ENCODE data around the gene NHLRC2.

Gene NHLRC2

DNA sequence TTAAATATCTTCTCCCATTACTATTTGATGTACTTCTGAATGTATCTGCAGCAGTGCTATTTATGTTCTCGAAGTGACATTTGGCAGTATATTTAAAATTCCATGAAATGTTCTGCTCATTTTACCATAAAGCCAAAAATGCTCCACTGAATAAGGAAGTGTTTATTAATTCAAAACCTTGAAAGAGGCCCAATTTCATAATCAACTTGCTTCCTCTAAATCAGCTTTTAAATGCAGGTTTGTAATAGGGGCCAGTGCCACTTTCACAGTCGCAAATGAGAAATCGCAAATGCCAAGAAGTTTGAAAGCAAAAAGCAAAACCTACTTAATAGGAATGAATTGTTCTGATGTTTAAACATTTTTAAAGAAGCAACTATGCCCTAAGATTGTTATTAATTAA lies 11.4 kb downstream of the NHLRC2 start:
- no peak for DNase-seq (ENCODE audit: low read depth in 2 of 2)

DNA sequence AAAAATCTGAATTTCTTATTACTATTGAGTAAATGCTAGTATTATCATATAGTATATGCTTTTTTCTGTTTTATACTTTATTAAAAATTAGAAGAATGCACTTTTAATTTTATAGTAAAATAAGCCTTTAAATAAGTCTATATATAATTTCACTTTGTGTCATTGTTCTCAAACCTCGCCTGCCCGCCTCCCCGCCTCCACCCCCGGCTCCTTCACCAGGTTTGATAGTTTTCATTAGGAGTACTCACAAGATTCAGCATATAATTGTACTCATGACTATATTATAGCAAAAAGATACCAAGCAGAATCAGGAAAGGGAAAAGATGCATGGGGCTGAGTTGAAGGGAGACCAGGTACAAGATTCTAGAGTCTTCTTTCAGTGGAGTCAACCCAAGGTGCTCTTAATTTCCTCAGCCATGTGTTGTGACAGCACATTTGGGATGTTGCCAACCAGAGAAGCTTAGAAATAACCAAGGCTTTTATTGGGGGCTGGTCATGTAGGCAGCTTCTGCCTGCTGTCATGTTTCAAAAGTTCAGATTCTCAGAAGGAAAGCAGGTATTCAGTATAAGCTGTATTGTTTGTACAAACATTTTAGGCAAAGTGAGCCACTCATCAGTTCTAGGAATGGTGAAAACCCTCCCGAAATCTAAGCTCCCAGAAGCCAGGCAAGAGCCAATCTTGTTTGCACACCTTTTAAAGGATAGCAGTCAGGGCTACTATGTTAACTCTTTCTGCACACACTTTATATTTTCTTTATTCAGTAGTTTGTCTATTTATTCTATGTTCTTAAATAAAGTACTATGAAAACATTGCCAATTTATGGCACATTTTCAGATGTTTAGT lies 12.3 kb downstream of the NHLRC2 start:
- no peak for DNase-seq (ENCODE audit: low read depth in 2 of 2)

DNA sequence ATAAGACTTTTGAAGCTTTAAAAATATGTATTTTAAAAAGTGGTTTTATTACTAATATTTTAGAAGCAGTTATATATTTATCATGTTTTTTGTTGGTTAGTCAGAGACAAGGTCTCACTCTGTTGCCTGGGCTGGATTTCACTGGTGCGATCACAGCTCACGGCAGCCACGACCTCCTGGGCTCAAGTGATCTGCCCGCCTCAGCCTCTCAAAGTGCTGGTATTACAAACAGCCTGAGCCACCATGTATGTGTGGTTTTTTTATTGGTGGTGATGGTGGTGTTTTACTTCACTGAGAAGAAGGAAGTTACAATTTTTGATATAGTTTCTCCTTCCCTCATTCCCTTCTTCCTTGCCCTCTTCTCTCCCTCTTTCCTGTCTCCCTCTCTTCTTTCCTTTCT lies 13.4 kb downstream of the NHLRC2 start:
- DNase-seq (ENCODE audit: low read depth in 2 of 2): no peak

DNA sequence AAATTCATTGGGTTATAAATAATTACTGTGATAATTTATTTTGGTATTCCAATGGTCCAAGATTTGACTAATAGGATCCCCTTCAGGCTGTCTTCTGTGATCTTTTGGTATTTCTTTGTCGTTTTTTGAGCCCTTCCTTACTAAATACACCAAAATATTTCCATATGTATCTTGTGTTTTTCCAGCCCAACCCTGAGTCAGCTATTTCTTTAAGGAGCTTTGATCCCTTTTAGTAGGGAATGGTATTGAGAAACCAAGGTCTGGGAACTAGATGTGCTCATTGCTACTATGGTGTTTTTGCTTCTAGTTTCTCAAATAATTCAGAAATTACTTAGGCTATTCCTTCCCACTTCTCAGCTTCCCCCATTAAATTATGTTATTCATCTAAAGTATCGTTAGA lies 15.3 kb downstream of the NHLRC2 start:
- no peak for DNase-seq (ENCODE audit: low read depth in 2 of 2)

DNA sequence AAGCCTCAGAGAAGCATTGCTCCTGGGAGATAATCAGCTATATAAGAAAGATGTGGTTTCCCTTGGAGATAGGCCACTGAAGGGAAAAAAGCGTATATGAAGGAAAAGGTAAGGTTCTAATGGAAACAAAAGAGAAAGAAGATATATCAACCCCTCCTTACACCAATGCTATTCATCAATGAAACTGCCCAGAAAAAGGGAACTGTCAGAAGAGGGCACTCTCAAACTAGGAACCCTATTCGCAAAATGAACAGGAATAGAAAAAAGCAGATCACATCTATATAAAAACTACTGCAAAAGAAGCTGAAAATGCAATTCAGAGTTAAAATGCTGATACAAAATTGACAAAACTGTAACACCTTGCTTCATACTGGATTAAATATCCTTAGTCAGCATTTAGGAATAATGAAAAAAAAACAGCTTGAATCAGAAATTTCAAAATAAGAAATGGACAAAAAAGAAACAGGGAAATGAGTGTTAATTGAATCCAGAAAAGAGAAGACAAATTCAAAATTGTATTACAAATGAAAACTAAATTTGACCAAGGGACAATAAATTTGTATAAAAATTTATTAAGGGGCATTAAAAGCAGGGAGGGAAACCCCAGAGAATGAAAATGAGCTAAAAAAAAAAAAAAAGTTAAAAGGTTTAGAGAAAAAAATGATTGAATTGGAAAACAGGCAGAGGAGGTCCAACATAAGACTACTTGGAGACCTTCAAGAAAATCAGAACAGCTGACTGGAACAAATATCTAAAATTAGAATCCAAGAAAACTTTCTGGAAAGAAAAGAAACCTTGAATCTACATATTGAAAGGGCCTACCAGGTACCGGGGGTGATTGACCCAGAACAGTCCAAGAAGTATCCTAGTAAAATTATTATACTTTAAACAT lies 17.9 kb downstream of the NHLRC2 start:
- no peak for DNase-seq (ENCODE audit: low read depth in 2 of 2)

DNA sequence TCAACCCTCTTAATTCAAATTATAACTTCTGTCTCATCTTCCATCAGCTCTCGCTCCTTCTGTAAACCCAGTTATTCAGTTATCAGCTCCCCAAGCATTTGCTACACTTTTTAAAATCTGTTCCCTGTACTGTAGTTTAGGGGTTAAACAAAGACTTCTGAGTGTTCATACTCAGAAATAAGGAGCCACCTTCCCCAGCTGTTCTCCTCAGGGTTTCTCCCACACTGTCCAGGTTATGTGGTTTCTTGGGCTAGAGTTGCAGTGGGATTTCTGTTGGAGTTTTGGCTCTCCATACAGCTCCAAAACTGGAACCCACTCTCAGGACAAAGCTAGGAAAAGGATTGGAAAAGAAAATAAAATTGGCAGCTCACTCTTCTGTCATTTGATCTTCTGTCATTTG lies 20.8 kb downstream of the NHLRC2 start:
- DNase-seq (ENCODE audit: low read depth in 2 of 2): no peak

DNA sequence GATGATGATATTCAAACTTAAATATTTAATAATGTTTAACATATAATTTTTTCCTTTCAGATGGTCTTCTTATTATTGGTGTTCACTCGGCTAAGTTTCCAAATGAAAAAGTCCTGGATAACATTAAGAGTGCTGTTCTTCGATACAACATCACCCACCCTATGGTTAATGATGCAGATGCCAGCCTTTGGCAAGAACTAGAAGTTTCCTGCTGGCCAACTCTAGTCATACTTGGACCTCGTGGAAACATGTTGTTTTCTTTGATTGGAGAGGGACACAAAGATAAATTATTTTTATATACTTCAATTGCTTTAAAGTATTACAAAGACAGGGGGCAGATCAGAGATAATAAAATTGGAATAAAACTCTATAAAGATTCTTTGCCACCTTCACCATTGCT lies 22.0 kb downstream of the NHLRC2 start:
- no peak for DNase-seq (ENCODE audit: low read depth in 2 of 2)

DNA sequence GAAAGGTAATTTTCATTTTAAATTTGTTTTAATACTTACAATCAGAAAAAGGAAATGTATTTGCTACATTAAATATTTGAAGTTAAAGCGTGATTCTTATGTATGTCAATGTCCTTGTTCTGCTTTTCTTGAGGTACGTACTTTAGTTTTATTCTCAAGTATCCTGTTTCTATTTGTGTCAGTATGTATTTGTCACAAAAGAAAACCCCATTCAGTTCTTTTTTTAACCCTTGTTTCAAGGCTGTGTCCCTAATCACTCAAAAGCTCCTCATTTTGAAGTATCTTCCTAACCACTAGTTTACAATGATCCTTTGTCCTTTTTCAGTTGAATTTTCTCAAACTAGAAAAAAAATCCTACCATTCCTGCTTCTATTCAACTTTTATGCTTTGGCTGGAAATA lies 25.2 kb downstream of the NHLRC2 start:
- no peak for DNase-seq (ENCODE audit: low read depth in 2 of 2)

DNA sequence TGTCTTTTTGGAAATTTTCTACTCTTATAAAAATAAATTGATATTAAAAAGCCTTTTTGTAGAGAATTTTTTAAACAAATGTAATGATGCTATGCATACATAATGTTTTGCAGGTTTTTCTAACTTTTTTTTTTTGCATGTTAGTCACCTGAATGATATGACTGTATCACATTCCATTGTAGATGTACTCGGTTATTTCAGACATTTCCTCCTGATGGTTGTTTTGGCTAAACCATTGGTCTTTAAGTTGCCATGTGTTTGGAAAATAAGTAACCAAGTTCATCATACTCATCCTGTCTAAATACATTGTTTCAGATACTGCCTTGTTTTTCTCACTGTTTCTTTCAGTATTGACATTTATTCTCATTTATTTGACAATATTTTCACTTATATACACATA lies 25.8 kb downstream of the NHLRC2 start:
- DNase-seq (ENCODE audit: low read depth in 2 of 2): no peak

DNA sequence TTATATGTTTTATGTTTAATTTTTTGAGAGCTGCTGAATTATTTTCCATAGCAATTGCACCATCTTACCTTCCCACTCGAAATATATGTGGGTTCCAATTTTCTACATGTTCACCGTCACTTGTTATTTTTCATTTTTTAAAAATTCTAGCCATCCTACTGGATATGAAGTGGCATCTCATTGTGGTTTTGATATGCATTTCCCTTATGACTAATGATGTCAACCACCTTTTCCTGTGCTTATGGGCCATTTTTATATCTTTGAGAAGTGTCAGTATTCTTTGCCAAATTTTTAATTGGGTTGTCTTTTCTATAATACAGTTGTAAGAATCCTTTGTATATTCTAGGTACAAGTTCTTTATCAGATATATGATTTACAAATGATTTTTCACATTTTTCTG lies 27.8 kb downstream of the NHLRC2 start:
- no peak for DNase-seq (ENCODE audit: low read depth in 2 of 2)

DNA sequence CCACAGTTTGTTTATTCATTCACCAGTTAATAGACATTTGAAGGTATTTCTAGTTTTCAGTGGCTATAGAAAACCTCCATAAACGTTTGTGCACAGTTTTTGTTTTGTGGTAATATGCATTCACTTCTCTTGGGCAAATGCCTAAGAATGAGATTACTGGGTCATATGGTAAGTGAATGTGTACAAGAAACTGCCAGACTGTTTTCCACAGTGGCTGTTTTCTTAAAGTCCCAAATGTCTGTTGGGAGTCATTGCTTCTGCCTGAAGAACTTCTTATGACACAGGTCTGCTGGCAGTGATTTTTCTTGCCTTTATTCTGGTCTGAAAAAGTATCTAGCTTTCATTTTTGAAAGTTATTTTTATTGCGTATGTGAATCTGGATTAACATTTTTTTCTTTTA lies 35.5 kb downstream of the NHLRC2 start:
- no peak for DNase-seq (ENCODE audit: low read depth in 2 of 2)

DNA sequence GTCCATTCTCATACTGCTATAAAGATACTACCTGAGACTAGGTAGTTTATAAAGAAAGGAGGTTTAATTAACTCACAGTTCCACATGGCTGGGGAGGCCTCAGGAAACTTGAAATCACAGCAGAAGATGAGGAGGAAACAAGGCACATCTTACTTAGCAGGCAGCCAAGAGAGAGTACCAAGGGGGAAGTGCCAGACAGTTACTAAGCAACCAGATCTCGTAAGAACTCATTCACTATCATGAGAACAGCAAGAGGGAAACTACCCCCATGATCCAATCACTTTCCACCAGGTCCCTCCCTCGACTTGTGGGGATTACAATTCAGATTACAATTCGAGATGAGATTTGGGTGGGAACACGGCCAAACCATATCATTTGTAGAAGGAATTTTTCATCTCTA lies 36.3 kb downstream of the NHLRC2 start:
- DNase-seq (ENCODE audit: low read depth in 2 of 2): no peak

DNA sequence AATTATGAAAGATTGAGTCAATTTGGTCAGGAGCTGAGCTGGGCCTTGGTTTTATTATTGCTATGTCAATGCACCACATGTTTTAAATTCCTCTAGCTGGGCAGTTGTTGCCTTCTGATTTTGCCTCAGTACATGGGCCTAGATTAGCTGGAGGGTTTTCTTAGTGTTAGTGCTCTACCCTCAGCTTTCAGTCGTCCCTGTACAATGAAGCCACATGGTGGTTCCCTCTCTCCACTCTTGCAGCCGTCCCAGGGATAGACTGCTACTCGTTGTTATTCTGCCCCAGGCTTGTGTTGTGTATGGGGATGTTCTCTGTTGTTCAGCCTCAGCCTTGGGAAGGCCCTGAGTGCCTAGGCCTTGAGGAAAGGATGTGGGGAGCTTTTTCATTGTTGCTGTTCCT lies 37.0 kb downstream of the NHLRC2 start:
- no peak for DNase-seq (ENCODE audit: low read depth in 2 of 2)

DNA sequence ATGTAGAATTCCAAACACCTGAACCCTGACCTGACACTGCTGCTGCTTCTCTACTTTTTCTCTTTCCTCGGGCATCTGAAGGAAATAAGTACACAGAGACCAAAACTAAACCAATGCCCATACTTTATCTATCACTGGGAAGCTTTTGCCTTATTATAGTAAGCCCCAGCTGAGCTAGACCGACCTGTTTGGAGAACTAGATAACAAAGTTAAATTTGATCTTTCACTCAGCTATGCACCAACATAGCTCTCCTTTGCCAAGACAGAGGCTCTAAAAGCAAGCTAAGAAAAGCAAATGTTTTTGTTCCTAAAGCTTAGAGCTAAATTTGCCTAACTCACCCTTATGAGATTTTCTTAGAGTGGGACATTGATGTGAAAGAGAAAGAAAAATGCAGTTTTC lies 39.1 kb downstream of the NHLRC2 start:
- DNase-seq (ENCODE audit: low read depth in 2 of 2): no peak

DNA sequence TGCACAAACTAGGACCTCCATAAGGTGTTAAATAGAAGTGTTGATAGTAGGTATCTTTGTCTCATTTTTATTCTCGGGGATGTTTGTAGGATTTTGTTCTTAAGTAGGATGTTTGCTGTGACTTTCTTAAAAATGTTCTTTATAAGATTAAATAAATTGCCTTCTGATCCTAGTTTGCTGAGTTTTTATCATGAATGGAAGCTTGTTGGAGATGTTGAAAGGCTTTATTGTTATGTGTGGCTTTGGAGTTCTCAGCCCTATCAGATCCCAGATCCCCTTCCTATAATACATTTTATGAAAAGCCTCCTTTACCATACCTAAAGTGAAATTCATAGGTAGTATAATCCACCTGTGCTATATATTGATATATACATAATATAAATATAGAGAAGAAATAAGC lies 40.1 kb downstream of the NHLRC2 start:
- DNase-seq (ENCODE audit: low read depth in 2 of 2): no peak

DNA sequence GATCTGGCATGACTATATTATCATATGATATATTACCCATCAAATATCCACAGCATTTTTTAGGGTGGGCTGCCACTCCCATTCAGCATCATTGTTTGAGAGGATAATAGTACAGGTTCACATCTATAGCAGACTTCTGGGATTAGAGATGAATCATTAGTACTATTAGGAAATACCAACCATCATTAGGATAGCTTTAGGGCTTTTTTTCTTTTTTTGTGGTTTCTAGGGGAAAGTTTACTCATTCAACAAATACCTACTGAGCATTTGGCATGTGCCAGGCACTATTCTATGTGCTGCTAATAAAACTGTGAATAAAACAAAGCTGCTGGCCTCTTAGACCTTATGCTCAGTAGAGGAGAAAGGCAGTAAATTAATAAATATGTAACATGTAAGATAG lies 40.6 kb downstream of the NHLRC2 start:
- DNase-seq (ENCODE audit: low read depth in 2 of 2): no peak

DNA sequence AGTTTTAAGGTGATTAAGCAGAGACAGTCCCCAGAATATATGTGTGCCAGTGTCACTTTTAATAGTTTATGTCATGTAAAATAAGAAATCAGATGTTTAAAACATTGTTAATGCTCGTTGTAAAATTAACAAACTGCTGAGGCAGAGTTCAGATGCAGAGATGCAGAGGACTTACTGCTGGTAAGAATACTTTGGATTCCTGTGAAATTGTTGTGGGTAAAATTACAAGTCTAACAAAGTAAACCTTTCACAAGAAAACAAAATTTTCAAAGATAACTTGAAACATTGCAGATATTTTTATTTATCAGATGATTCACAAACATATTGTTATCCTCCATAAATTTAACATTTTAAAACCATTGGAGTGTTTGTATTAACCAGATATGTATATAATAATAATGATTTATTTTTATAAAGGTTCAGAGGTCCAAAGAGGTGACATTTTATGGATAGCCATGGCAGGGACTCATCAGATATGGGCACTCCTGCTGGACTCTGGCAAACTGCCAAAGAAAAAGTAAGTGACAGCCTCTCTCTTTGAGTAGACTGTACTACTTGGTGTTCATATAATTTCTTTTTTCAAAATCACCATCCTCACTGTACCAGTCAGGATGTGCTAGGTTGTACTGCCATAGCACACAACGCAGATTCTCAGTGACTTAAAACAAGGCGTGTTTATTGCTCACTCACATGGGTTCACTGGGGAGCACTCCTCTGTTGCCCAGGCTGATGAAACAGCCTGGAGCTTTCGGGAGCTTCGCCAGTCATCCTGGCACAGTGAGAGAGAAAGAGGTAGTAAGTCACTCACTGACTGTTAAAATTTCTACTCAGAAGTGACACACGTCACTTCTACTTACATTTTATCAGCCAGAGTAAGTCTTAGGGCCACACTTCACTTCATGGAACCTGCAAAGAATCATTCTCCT lies 43.5 kb downstream of the NHLRC2 start:
- DNase-seq (ENCODE audit: low read depth in 2 of 2): no peak

DNA sequence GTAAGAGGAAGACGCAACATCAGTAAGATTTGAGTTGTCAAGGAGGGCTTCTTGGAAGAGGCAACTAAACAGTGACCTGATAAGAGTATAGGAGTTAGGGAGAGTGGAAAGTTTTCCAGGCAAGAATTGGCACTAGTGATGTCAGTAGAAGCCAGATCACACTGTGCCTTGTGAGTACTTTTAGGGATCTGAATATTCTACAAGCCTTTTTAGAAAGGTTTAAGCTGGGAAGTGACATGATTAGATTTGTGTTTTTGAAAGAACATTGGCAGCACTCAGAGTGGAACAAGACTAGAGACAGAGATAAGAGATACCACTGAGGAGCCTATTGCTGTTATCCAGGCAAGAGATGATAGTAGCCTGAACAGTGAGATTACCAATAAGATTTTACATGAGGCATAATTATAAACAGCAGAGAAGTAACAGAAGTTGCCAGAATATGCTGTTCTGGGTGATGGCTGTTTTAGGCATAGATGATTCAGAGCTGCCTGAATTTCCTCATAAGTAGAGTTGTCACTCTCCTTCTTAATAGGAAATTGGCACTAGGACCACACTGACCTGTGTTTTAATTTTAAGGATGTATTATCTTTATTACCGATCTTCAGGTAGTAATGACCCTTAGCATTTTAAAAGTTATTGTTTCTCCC lies 45.6 kb downstream of the NHLRC2 start:
- no peak for DNase-seq (ENCODE audit: low read depth in 2 of 2)

DNA sequence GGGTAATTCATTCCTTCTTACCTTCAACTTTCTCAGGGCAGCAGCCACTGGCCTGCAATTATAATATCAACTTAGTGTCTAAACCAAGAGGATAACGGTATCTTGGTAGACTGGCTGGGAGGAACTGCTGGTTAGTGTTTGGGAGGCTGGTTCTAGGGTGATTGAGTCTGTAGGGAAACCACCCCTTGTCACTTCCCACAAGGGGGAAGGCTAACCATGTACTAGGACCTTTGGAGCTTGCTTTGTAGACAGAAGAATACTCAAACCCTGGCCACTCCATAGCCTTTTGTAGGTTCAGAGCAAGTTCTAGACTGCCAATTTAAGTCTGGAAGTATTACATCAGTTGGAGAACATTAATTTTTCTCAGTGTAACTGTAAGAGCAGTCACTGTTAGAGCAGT lies 51.3 kb downstream of the NHLRC2 start:
- no peak for DNase-seq (ENCODE audit: low read depth in 2 of 2)

DNA sequence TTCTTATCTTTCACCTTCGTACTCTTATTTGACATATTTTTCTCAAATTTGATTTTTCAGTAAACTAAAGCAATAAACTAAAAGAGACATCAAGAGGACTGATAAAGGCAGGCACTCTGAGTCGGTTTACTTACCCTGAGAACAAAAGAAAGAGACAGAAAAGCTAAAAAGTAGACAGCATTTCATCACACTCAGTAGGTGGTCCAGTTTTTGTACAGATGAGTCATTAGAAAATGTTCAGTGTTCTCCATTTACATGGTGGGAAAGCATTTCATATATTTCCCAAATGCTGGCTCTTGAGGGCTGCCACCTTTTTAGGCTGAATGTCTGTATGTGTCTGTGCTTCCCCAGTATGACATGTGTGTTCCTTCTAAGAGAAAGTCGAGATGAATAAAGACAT lies 52.7 kb downstream of the NHLRC2 start:
- no peak for DNase-seq (ENCODE audit: low read depth in 2 of 2)

DNA sequence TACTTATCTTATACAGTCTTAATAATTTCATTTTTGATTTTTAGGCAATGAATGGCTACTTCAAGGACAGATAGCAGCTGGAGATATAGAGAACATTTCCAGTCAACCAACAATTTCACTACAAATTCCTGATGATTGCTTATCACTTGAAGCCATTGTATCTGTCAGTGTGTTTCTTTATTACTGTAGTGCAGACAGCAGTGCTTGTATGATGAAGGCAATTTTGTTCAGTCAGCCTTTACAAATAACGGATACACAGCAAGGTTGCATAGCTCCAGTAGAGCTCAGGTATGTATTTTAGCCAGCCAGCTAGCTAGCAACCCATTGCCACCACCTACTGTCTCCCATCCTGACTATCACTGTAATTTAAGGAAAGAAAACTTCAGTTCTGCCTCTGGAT lies 53.8 kb downstream of the NHLRC2 start:
- no peak for DNase-seq (ENCODE audit: low read depth in 2 of 2)

DNA sequence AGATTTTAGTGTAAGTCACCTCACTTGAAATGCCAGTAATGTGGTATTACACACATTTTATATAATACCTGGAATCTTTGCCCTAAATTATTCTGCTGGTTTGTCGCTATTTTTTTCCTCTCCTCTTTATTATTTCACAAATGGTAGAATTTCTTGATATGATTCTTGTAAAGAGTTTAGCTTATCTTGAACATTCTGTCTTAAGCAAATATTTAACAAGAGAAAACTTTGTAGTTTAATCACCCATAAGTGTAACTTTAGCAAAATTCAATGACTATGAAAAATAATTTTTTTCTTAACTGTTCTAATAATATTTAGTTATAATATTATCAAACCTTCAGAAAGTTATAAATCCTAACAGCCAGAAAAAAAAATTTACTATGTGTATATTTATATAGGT lies 56.7 kb downstream of the NHLRC2 start:
- no peak for DNase-seq (ENCODE audit: low read depth in 2 of 2)
